ENCODE results near the gene MAPK8IP1. TPM values are rescaled to one million over a fixed set of nuclear protein-coding genes. Genes with fewer than 3 reads are reported as not detected.

MAPK8IP1 gene
- total and polyA plus RNA-seq, 10 donors: 0.80 to 6.0 (median 3.1) TPM

GRCh38 chr11:45917623-45918330 is 32.3 kb downstream of the MAPK8IP1 start, which contains the start of gene PEX16:
PEX16 (minus strand) TSS chr11:45917877; CDS start chr11:45917811, 66 bp downstream.
- TF ChIP-seq POLR2AphosphoS5 (IDR thresholded peaks at IDR 0.05) (peak; percentile 96 to 98 (median 97)), POLR2A (IDR thresholded peaks at IDR 0.05) (peak in 2 of 3 donors; percentile 11 to 38)
- TF ChIP-seq, protein P1, sequence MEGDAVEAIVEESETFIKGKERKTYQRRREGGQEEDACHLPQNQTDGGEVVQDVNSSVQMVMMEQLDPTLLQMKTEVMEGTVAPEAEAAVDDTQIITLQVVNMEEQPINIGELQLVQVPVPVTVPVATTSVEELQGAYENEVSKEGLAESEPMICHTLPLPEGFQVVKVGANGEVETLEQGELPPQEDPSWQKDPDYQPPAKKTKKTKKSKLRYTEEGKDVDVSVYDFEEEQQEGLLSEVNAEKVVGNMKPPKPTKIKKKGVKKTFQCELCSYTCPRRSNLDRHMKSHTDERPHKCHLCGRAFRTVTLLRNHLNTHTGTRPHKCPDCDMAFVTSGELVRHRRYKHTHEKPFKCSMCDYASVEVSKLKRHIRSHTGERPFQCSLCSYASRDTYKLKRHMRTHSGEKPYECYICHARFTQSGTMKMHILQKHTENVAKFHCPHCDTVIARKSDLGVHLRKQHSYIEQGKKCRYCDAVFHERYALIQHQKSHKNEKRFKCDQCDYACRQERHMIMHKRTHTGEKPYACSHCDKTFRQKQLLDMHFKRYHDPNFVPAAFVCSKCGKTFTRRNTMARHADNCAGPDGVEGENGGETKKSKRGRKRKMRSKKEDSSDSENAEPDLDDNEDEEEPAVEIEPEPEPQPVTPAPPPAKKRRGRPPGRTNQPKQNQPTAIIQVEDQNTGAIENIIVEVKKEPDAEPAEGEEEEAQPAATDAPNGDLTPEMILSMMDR (IDR thresholded peaks at IDR 0.05 in 8 of 11, conservative IDR thresholded peaks at IDR 0.05 in 3 of 11): peak in 2 of 11 experiments; percentile 4 to 20
- H3K4me1 ChIP-seq: peaks cover 20 to 84% (median 44%) of the 10 kb centered on the region in 6 donors
- 0 to 1% (median 0%) methylated on average over 21 to 45 of the region's 45 CpGs for WGBS, 5 donors
- H3K27me3 ChIP-seq (replicated peaks in 1 of 7): peaks cover 0 to 22% (median 13%) of the 10 kb centered on the region in 7 donors
- peak within 1 kb of the TSS; percentile 80 to 96 (median 93) for H3K27ac ChIP-seq
- peaks cover 0 to 36% (median 30%) of the 10 kb centered on the region in 6 donors for H3K36me3 ChIP-seq
- no peaks in the 10 kb centered on the region for H3K9me3 ChIP-seq
- intact Hi-C loops (cut with DNase I; ENCODE audit: low total_unique reads): loop anchor here (5.0 kb wide), 1 partner anchor 75 kb away; no protein-coding TSS in a partner anchor
- H3K4me3 ChIP-seq: peak within 1 kb of the TSS; percentile 59 to 98 (median 80)
- peak; percentile 98 for DNase-seq

DNA sequence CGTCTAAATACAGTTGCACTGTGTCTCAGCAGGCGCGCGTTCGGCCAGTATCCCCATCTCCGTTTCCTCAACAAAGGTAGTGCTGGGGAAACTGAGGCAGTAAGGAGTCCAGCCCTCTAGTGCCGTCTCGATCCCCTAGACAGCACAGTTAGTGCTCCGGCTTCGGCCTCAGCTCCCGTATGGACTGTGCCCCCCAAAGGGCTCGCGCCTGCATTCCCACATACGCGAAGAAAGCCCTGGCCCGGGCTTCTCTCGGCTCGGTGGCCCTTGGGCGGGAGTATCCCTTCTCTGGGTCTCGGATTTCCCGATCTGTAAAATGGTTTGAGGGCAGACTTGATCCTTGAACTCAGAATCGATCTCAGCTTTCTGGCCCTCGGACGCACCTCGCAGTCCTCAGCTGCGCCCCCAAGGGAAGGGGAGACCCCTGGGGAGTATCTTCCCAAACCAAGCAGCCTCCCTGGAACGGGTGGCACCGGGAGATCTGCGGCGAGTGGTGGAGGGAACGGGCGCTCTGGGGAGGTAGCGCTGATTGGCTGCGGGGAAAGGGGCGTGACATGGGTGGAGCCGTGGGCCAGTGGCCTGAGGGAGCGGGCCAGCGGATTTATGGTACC is 33.0 kb downstream of the MAPK8IP1 start:
- intact Hi-C loops (cut with DNase I; ENCODE audit: low total_unique reads): loop anchor here (5.0 kb wide), 1 partner anchor 76 kb away; no protein-coding TSS in a partner anchor
- TF ChIP-seq POLR2A (IDR thresholded peaks at IDR 0.05) (no peak), POLR2AphosphoS5 (IDR thresholded peaks at IDR 0.05) (peak; percentile 82 to 88 (median 87))
- TF ChIP-seq, protein P1 (IDR thresholded peaks at IDR 0.05 in 8 of 11, conservative IDR thresholded peaks at IDR 0.05 in 3 of 11): no peak

GRCh38 chr11:45918962-45919675 is 33.7 kb downstream of the MAPK8IP1 start:
- peaks cover 20 to 90% (median 51%) of the 10 kb centered on the region in 6 donors for H3K4me1 ChIP-seq
- TF ChIP-seq POLR2AphosphoS5 (IDR thresholded peaks at IDR 0.05): no peak
- TF ChIP-seq POLR2A (IDR thresholded peaks at IDR 0.05): no peak
- TF ChIP-seq, protein P1 (IDR thresholded peaks at IDR 0.05 in 8 of 11, conservative IDR thresholded peaks at IDR 0.05 in 3 of 11): no peak
- peak; percentile 77 for DNase-seq
- H3K9me3 ChIP-seq: no peaks in the 10 kb centered on the region
- 45 to 57% (median 49%) methylated on average over 7 of the region's 7 CpGs for WGBS, 5 donors
- H3K27me3 ChIP-seq (replicated peaks in 1 of 7): peaks cover 0 to 33% (median 20%) of the 10 kb centered on the region in 7 donors
- intact Hi-C loops (cut with DNase I; ENCODE audit: low total_unique reads): loop anchor here (5.0 kb wide), 1 partner anchor 77 kb away; no protein-coding TSS in a partner anchor
- peak overlapping the region in 7 of 8 donors; percentile 7 to 96 (median 93) for H3K27ac ChIP-seq
- peaks cover 0 to 22% (median 16%) of the 10 kb centered on the region in 6 donors for H3K36me3 ChIP-seq
- peak overlapping the region; percentile 59 to 98 (median 80) for H3K4me3 ChIP-seq

More for the DNA sequence above, 33.0 kb downstream of the MAPK8IP1 start:
- H3K4me3 ChIP-seq: peak overlapping the region; percentile 59 to 98 (median 80)
- H3K27ac ChIP-seq: peak overlapping the region; percentile 80 to 96 (median 93)
- no peaks in the 10 kb centered on the region for H3K9me3 ChIP-seq
- DNase-seq: peak; percentile 95
- H3K36me3 ChIP-seq: peaks cover 0 to 29% (median 23%) of the 10 kb centered on the region in 6 donors
- peaks cover 20 to 91% (median 51%) of the 10 kb centered on the region in 6 donors for H3K4me1 ChIP-seq
- peaks cover 0 to 28% (median 19%) of the 10 kb centered on the region in 7 donors for H3K27me3 ChIP-seq (replicated peaks in 1 of 7)
- 0 to 1% (median 0%) methylated on average over 33 to 38 of the region's 38 CpGs for WGBS, 5 donors
